Vagina (tissue), 2 donors: ENCODE measurements around the gene PAN2. TPM values are rescaled to one million over a fixed set of nuclear protein-coding genes. Genes with fewer than 3 reads are reported as not detected.
"Not testable (repeated sequence)": the region's sequence is repeated elsewhere in the genome, so short reads cannot be mapped to it uniquely, and the experiment has no call there.

Experiments
- DNase-seq, 2 donors: peaks; one replicate each; pipeline ENCODE4 v3.0.0-alpha.2; 2017; ENCODE audit errors: extremely low spot score in 2 of 2
- H3K27ac ChIP-seq: fragments of 200-600 bp; sonication (generic); one replicate; pipeline ENCODE4 v1.5.1; 2019
- H3K27me3 ChIP-seq: fragments of 200-600 bp; sonication (generic); one replicate; pipeline ENCODE4 v1.5.1; 2019
- H3K36me3 ChIP-seq, 2 donors: fragments of 200-600 bp; sonication (generic); one replicate each; pipeline ENCODE4 v1.5.1; 2017 to 2019
- H3K4me1 ChIP-seq: fragments of 200-600 bp; sonication (generic); one replicate; pipeline ENCODE4 v1.5.1; 2019
- H3K4me3 ChIP-seq, 2 donors: fragments of 200-600 bp; sonication (generic); 1 replicate in 1 of 2; 2 replicates in 1 of 2; pipeline ENCODE4 v1.5.1; 2016 to 2019
- H3K9me3 ChIP-seq: fragments of 200-600 bp; sonication (generic); one replicate; pipeline ENCODE4 v1.5.1; 2019
- CTCF ChIP-seq, 3 experiments: fragments of 450-650 bp in 2 of 3; fragments of 200-600 bp in 1 of 3; sonication (generic) in 1 of 3; IDR thresholded peaks; one replicate each; pipeline ENCODE4 v1.5.1; 2017 to 2019; ENCODE audit warnings: antibody characterized with exemption in 3 of 3, mild to moderate bottlenecking in 2 of 3, moderate library complexity in 2 of 3
- POLR2A ChIP-seq, 2 donors: fragments of 450-650 bp; IDR thresholded peaks; one replicate each; pipeline ENCODE4 v1.6.1; 2017; ENCODE audit warnings: antibody characterized with exemption in 2 of 2, mild to moderate bottlenecking in 2 of 2, moderate library complexity in 2 of 2
- POLR2AphosphoS5 ChIP-seq, 2 donors: sonication (generic); formaldehyde crosslinking; IDR thresholded peaks; one replicate each; pipeline ENCODE4 v1.9.0; 2017; ENCODE audit warnings: antibody characterized with exemption in 2 of 2, mild to moderate bottlenecking in 2 of 2, low read depth in 1 of 2; ENCODE audit not compliant: insufficient read depth in 1 of 2
- intact Hi-C: fragments of 100-400 bp; cut with DNase I; formaldehyde crosslinking; loops from one replicate; pipeline ENCODE4 v1.15.1; 2023
- total RNA-seq: library from RNA; depleted of rRNA; stranded (reverse); fragments of >200 nt; gene quantifications from one replicate; pipeline ENCODE4 v1.2.3, GENCODE V29; 2016

The PAN2 gene
- total RNA-seq, 1 donor from 2014 or later: 37.6 TPM

- TF ChIP-seq CTCF (IDR thresholded peaks at IDR 0.05): no peak
- no peak for TF ChIP-seq POLR2AphosphoS5 (IDR thresholded peaks at IDR 0.05; ENCODE audit: insufficient read depth in 1 of 2, low read depth in 1 of 2)
- no peak for TF ChIP-seq POLR2A (IDR thresholded peaks at IDR 0.05)
- Histone ChIP-seq H3K4me3 (no peak overlapping the region), H3K27ac (no peak overlapping the region), H3K9me3 (no peaks in the 10 kb centered on the region), H3K4me1 (no peaks in the 10 kb centered on the region), H3K27me3 (no peaks in the 10 kb centered on the region), H3K36me3 (peaks cover 0 to 68% of the 10 kb centered on the region in 2 donors)
- no peak for DNase-seq
- intact Hi-C loops: no loop called here
Measured at GRCh38 chr12:56326126-56326525, 7.7 kb downstream of the PAN2 start.

GRCh38 chr12:56324206-56324605 lies 9.6 kb downstream of the PAN2 start:
- no peak for DNase-seq
- Histone ChIP-seq H3K9me3 (no peaks in the 10 kb centered on the region), H3K4me1 (no peaks in the 10 kb centered on the region), H3K36me3 (peaks cover 0 to 73% of the 10 kb centered on the region in 2 donors), H3K27me3 (no peaks in the 10 kb centered on the region), H3K27ac (no peak overlapping the region), H3K4me3 (no peak overlapping the region)
- intact Hi-C loops: no loop called here
- no peak for TF ChIP-seq POLR2A (IDR thresholded peaks at IDR 0.05)
- TF ChIP-seq POLR2AphosphoS5 (IDR thresholded peaks at IDR 0.05; ENCODE audit: insufficient read depth in 1 of 2, low read depth in 1 of 2): no peak
- TF ChIP-seq CTCF (IDR thresholded peaks at IDR 0.05): no peak

GRCh38 chr12:56321610-56322009 lies 12.2 kb downstream of the PAN2 start:
- H3K9me3 ChIP-seq, DNase-seq, H3K4me1 ChIP-seq, H3K27me3 ChIP-seq, H3K27ac ChIP-seq, intact Hi-C loops, H3K4me3 ChIP-seq: not testable (repeated sequence)
- H3K36me3 ChIP-seq: peaks cover 0 to 62% of the 10 kb centered on the region in 2 donors

GRCh38 chr12:56321027-56321426 lies 12.8 kb downstream of the PAN2 start:
- no peak overlapping the region for H3K4me3 ChIP-seq
- intact Hi-C loops: no loop called here
- no peak for DNase-seq
- H3K9me3 ChIP-seq: no peaks in the 10 kb centered on the region
- no peaks in the 10 kb centered on the region for H3K27me3 ChIP-seq
- peaks cover 0 to 56% of the 10 kb centered on the region in 2 donors for H3K36me3 ChIP-seq
- no peak for TF ChIP-seq CTCF (IDR thresholded peaks at IDR 0.05)
- no peak for TF ChIP-seq POLR2AphosphoS5 (IDR thresholded peaks at IDR 0.05; ENCODE audit: insufficient read depth in 1 of 2, low read depth in 1 of 2)
- no peak overlapping the region for H3K27ac ChIP-seq
- no peaks in the 10 kb centered on the region for H3K4me1 ChIP-seq

GRCh38 chr12:56317675-56318074 lies 16.1 kb downstream of the PAN2 start:
- Histone ChIP-seq H3K36me3 (peaks cover 0 to 32% of the 10 kb centered on the region in 2 donors), H3K27me3 (no peaks in the 10 kb centered on the region), H3K9me3 (no peaks in the 10 kb centered on the region), H3K27ac (no peak overlapping the region), H3K4me3 (no peak overlapping the region), H3K4me1 (peaks cover 8% of the 10 kb centered on the region)
- intact Hi-C loops: no loop called here
- no peak for DNase-seq
- TF ChIP-seq CTCF (IDR thresholded peaks at IDR 0.05): no peak
- no peak for TF ChIP-seq POLR2A (IDR thresholded peaks at IDR 0.05)
- no peak for TF ChIP-seq POLR2AphosphoS5 (IDR thresholded peaks at IDR 0.05; ENCODE audit: insufficient read depth in 1 of 2, low read depth in 1 of 2)
